ENCODE measurements around the gene DCLK1.

DNA sequence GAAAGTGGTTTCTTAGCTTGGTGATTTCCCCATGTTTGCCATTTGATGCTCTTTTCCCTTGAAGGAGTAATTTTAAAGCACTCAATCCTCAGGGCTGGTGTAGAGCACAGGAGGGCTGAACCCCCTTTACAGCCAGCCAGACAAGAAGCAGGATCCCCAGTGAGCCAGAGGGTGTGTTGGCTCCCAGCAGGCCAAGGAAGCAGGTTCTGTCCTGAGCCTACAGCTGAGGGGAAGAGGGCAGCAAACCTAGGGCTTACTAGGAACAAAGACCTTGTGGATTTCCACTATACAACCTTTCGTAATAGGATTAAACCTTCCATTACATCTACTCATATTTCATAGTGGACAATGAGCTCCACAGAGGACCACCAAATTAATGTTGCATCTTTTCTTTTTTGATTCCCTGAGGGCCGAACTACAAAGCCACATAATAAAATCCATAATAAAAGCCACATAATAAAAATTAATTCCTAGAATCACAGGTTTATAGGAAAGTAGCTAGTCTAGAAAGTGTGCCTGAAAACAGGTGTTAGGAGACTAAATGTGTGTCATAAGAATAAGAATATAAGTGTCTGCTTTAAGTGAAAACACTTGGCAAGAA lies 300.2 kb downstream of the DCLK1 start:
- TF ChIP-seq CTCF (IDR thresholded peaks at IDR 0.05) (no peak), POLR2A (IDR thresholded peaks at IDR 0.05) (no peak)

Data from uterus (tissue), 2 donors.